Upper lobe of left lung (tissue), 4 donors: ENCODE results near the gene SNX10.

Experiments
- POLR2A ChIP-seq, 4 donors: fragments of 450-650 bp; IDR thresholded peaks; one replicate each; pipeline ENCODE4 v1.5.1; 2016 to 2017; ENCODE audit warnings: antibody characterized with exemption in 4 of 4, mild to moderate bottlenecking in 2 of 4
- POLR2AphosphoS5 ChIP-seq, 2 donors: sonication (generic); formaldehyde crosslinking; IDR thresholded peaks; one replicate each; pipeline ENCODE4 v1.5.1; 2017; ENCODE audit warnings: antibody characterized with exemption in 2 of 2

DNA sequence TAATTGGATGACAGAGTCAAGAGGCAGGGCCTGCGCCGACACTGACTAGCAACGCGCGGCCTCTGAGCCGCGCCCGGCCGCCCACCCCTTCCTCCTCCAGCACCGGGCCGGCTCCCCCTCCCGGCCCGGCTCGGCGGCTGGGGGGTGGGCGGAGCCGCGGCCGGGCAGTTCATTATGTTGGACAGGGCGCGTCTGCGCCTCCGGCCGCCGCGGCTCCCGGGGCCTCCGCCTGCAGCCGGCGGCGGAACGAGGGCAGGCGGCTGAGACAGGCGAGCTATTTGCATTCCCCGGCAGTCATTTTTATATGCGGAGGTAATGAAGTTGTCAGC lies 106.7 kb downstream of the SNX10 start:
- TF ChIP-seq POLR2A (IDR thresholded peaks at IDR 0.05) (peak in 2 of 4 donors; percentile 46 to 61), POLR2AphosphoS5 (IDR thresholded peaks at IDR 0.05) (peak in 1 of 2 donors; percentile 21)
